IPS-18c (cell line): ENCODE results near the gene ANKRD16.
"Not testable (repeated sequence)": the region's sequence is repeated elsewhere in the genome, so short reads cannot be mapped to it uniquely, and the experiment has no call there.

ENCODE experiments used
- H3K4me3 ChIP-seq: 2 replicates; pipeline ENCODE4 v1.7.0; 2013; ENCODE audit warnings: low read depth, mild to moderate bottlenecking, low read length, moderate library complexity; ENCODE audit not compliant: insufficient read depth
- H3K9me3 ChIP-seq: one replicate; pipeline ENCODE4 v1.6.1; 2013; ENCODE audit warnings: mild to moderate bottlenecking, low read length, moderate library complexity; ENCODE audit not compliant: control insufficient read depth, insufficient read depth

ANKRD16 gene

GRCh38 chr10:5908676-5909075, 19.0 kb upstream of the ANKRD16 start:
- not testable (repeated sequence) for H3K4me3 ChIP-seq, H3K9me3 ChIP-seq

DNA sequence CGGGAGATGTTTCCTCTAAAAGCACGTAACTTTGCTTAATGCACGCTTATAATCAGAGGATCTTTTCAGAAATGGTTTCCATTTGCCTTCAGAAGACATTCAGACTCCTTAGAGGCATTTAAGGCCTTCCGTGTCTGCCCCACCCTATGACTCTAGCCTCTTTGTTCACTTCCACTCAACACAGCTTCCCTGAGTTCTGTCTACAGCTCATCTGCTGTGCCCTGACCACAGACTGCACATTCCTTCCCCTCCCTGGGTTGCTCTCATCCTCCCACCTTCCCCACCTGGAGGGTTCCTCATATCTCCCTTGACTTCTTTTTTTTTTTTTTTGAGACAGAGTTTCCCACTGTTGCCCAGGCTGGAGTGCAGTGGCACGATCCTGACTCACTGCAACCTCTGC, 17.0 kb upstream of the ANKRD16 start:
- H3K4me3 ChIP-seq = no peak overlapping the region
- no peaks in the 10 kb centered on the region for H3K9me3 ChIP-seq

- no peak overlapping the region for H3K4me3 ChIP-seq
- H3K9me3 ChIP-seq = no peaks in the 10 kb centered on the region
Observed at GRCh38 chr10:5905854-5906507, 16.3 kb upstream of the ANKRD16 start.

DNA sequence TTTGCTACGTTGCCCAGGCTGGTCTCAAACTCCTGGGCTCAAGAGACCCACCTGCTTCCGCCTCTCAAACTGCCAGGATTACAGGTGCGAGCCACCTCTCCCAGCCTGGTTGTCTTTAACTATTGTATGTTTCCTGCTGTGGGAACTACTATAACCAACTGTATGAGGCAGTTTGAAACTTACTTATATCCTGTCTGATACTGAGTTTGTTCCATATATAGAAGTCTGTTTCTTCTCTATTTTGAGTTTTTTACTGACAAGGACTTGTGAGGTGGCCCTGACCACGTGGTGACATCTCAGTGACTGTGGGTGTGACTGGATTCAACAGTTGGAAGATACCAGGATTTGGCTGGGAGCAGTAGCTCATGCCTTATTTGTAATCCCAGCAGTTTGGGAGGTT, 14.5 kb upstream of the ANKRD16 start:
- H3K9me3 ChIP-seq = no peaks in the 10 kb centered on the region
- no peak overlapping the region for H3K4me3 ChIP-seq

DNA sequence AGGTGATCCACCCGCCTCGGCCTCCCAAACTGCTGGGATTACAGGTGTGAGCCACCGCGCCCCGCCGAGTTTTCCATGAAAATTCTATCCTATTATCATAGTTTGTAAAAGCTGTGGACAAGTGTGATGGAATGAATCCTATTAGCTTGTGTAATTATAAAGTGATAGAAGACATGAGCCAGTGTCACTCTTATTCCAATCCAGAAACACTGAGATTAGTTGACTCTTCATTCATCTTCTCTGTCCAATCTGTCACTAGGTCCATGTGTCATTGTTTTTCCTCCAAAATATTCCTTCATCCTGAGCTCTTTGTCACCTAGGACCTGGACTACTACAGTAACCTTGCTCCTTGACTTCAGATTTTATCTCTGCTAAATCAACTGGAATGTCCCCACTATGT, 13.9 kb upstream of the ANKRD16 start:
- Histone ChIP-seq H3K4me3 (no peak overlapping the region), H3K9me3 (no peaks in the 10 kb centered on the region)

DNA sequence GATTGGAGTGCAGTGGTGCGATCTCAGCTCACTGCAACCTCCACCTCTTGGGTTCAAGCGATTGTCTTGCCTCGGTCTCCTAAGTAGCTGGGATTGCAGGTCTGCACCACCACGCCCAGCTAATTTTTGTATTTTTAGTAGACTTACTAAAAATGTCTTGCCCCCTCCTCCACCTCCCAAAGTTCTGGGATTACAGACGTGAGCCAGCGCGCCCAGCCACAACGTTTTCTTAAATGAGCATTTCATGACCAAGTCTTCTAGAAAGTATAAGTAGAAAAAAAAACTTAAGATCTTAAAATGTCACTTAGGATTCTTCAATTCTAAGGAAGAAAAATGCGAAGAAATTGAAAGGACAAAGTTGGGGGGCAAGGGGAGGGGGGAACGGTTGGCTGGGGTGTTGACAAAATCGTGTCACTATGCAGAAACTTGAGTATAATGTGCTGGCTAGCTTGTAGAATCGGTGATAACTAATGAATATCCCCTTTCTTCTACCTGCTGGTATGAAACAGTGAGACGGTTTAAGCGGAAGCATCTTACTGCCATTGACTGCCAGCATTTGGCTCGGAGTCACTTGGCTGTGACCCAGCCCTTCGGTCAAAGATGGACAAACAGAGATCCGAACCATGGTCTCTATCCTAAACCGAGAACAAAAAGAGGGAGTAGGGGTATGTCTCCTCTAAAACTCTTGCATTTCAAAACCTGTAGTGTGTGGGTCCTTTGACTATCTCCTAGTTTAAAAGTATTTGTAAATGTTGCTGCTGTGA, 13.0 kb upstream of the ANKRD16 start:
- Histone ChIP-seq H3K9me3 (no peaks in the 10 kb centered on the region), H3K4me3 (no peak overlapping the region)

GRCh38 chr10:5900247-5900646, 10.6 kb upstream of the ANKRD16 start:
- H3K9me3 ChIP-seq = no peaks in the 10 kb centered on the region
- H3K4me3 ChIP-seq = no peak overlapping the region

- H3K9me3 ChIP-seq = no peaks in the 10 kb centered on the region
Observed at GRCh38 chr10:5898163-5898562, 8.5 kb upstream of the ANKRD16 start.

DNA sequence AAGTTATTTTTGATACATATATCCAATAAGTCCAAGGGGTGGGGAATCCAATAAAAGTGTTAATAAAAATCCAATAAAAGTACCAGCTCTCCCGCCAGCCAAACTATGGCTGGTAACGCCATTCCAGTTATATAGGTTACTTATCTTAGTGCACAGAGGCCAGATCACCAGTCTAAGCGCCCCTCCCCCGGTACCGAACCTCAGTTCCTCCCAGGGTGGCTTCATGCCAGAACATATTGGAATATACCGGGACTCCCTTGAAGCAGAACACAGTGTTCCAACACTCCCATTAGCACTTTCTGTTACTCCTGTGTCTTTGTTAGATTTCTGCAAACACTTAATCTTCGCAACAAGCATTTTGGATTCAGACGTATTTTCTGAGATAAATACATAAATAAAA, 7.8 kb upstream of the ANKRD16 start:
- Histone ChIP-seq H3K9me3 (no peaks in the 10 kb centered on the region), H3K4me3 (no peak overlapping the region)

More at GRCh38 chr10:5898163-5898562, 8.5 kb upstream of the ANKRD16 start:
- no peak overlapping the region for H3K4me3 ChIP-seq

- no peaks in the 10 kb centered on the region for H3K9me3 ChIP-seq
- H3K4me3 ChIP-seq = no peak overlapping the region
Observed at GRCh38 chr10:5897053-5897340, 7.3 kb upstream of the ANKRD16 start.

- Histone ChIP-seq H3K4me3 (no peak overlapping the region), H3K9me3 (no peaks in the 10 kb centered on the region)
Observed at GRCh38 chr10:5896208-5897052, 6.7 kb upstream of the ANKRD16 start.

DNA sequence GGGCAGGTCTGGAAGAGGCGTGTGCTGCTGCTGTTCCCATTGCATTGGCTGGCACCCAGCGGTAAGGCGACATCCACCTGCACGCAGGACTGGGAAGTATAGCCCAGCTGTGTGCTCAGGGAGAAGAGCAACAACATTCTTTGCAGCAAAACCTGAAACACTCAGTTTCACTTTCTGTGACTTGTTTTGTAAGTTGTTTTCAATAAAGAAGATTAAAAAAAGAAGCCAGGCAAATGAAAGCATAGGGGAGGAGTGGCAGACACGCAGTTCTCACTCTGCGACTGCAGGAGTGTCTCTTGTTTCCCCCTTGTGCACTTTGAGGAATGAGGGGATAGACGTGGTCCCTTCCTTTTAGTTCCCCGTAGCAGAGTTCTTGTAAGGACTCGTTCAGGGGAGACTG, 6.1 kb upstream of the ANKRD16 start:
- H3K9me3 ChIP-seq = no peaks in the 10 kb centered on the region
- no peak overlapping the region for H3K4me3 ChIP-seq

DNA sequence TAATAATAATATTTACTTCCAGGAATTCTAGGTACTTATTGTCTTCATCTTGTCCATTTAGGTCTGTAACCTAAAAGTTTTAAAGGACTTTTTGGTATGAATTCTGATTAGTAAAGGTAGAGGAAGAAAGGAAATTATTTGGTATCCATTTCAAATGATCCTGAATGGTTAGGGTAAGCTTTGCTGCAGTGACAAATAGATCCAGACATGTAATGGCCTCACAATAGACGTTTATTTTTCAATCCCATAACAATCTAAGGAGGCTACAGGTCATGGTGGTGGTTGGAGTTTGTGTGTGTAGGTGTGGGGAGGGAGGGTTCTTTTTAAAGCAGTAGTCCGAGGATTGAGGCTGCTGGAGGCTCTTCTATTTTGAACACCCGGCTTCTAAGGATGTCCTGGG, 5.7 kb upstream of the ANKRD16 start:
- Histone ChIP-seq H3K9me3 (no peaks in the 10 kb centered on the region), H3K4me3 (no peak overlapping the region)

- Histone ChIP-seq H3K4me3 (no peak overlapping the region), H3K9me3 (no peaks in the 10 kb centered on the region)
Observed at GRCh38 chr10:5894873-5895272, 5.2 kb upstream of the ANKRD16 start.

GRCh38 chr10:5894403-5894802, 4.7 kb upstream of the ANKRD16 start:
- H3K9me3 ChIP-seq = no peaks in the 10 kb centered on the region
- H3K4me3 ChIP-seq = no peak overlapping the region

DNA sequence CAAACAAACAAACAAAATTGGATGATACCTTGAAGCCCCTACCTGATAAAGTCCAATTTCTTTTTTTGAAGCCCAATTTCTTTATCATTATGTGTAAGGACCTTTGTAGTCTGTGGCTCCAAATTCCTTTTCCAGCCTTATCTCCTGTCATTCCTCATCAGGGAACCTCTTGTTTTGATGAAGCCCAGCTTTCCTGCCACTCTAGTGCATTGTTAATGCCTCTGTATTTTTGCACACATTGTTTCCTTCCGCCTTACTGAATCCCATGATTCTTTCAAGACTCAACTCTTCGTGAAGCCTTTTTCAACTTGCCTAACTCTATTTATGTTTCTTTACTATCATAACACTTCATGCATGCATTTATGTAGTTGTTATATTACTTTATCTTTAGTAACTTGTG, 3.6 kb upstream of the ANKRD16 start:
- Histone ChIP-seq H3K9me3 (no peaks in the 10 kb centered on the region), H3K4me3 (no peak overlapping the region)

- no peak overlapping the region for H3K4me3 ChIP-seq
Observed at GRCh38 chr10:5892007-5892406, 2.3 kb upstream of the ANKRD16 start.

GRCh38 chr10:5891009-5891408, 1.3 kb upstream of the ANKRD16 start:
- peak overlapping the region; percentile 63 for H3K4me3 ChIP-seq
- no peaks in the 10 kb centered on the region for H3K9me3 ChIP-seq

More at GRCh38 chr10:5892007-5892406, 2.3 kb upstream of the ANKRD16 start:
- H3K9me3 ChIP-seq = no peaks in the 10 kb centered on the region
